Liver (tissue), 3 donors: ENCODE data around the gene FBXW9.

Source experiments
- ATF3 ChIP-seq: IDR thresholded peaks from 2 replicates; pipeline ENCODE4 v1.6.1; 2016; ENCODE audit warnings: antibody characterized with exemption
- CTCF ChIP-seq: fragments of 150-350 bp; IDR thresholded peaks from 2 replicates; pipeline ENCODE4 v1.5.1; 2017; ENCODE audit warnings: improper control_type of control experiment, low read depth, low read length; ENCODE audit not compliant: missing input control
- GABPA ChIP-seq, 2 donors: IDR thresholded peaks in 1 of 2; conservative IDR thresholded peaks in 1 of 2; 2 replicates each; pipeline ENCODE4 v1.6.1; 2016; ENCODE audit warnings: antibody characterized with exemption in 2 of 2, mild to moderate bottlenecking in 1 of 2, moderate library complexity in 1 of 2
- MAX ChIP-seq: IDR thresholded peaks from 2 replicates; pipeline ENCODE4 v1.6.1; 2016; ENCODE audit warnings: antibody characterized with exemption
- RAD21 ChIP-seq, 2 donors: IDR thresholded peaks; 2 replicates each; pipeline ENCODE4 v1.6.1; 2016; ENCODE audit warnings: antibody characterized with exemption in 2 of 2, mild to moderate bottlenecking in 2 of 2
- REST ChIP-seq: IDR thresholded peaks from 2 replicates; pipeline ENCODE4 v1.6.1; 2016; ENCODE audit warnings: antibody characterized with exemption, mild to moderate bottlenecking
- RXRA ChIP-seq, 2 donors: IDR thresholded peaks; 2 replicates each; pipeline ENCODE4 v1.6.1; 2017 to 2018; ENCODE audit warnings: antibody characterized with exemption in 2 of 2, mild to moderate bottlenecking in 1 of 2
- SP1 ChIP-seq: IDR thresholded peaks from 2 replicates; pipeline ENCODE4 v1.6.1; 2018; ENCODE audit warnings: antibody characterized with exemption, mild to moderate bottlenecking
- TAF1 ChIP-seq: conservative IDR thresholded peaks from 2 replicates; pipeline ENCODE4 v1.6.1; 2016; ENCODE audit warnings: antibody characterized with exemption, mild to moderate bottlenecking
- donor health status: healthy.
- donor health status: healthy.

DNA sequence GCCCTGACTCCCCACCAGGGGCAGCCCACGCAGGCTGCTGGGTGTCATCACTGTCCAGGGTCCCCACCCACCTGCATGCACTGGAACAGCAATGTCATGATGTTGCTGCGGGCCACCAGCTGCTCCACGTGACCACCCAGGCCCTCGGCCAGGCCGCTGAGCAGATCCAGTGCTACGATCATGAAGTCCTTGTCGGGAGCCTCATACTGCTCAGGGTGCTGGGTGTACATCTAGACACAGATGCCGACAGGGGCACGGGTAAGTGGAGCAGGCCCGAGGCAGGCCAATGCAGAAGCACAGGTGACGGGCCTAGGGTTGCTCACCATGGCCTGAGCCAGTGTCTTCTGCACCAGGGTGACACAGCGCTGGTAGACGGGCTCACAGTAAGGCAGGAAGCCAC, 8.7 kb upstream of the FBXW9 start:
- TF ChIP-seq ATF3 = no peak
- TF ChIP-seq CTCF = no peak
- TF ChIP-seq RXRA (IDR thresholded peaks at IDR 0.05) = no peak
- no peak for TF ChIP-seq RAD21 (IDR thresholded peaks at IDR 0.05)
- no peak for TF ChIP-seq MAX
- TF ChIP-seq REST = no peak
- no peak for TF ChIP-seq TAF1
- no peak for TF ChIP-seq GABPA (IDR thresholded peaks at IDR 0.05 in 1 of 2, conservative IDR thresholded peaks at IDR 0.05 in 1 of 2)
- TF ChIP-seq SP1 = no peak
